ENCODE results near the gene PTGFRN.

The PTGFRN gene

DNA sequence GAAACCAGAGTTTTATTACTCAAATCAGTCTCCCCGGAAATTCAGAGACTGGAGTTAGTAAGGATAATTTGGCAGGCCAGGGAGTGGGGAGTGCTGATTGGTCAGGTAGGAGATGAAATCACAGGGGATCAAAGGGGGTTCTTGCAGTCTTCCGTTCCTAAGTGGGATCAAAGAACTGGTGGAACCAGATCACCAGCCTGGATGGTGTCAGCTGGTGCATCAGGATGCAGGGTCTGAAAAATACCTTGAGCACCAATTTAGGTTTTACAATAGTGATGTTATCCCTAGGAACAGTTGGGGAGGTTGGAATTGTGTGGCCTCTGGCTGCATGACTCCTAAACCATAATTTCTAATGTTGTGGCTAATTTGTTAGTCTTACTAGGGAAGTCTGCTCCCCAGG lies 90.4 kb downstream of the PTGFRN start:
- DNase-seq (ENCODE audit: low read depth), result no peak

DNA sequence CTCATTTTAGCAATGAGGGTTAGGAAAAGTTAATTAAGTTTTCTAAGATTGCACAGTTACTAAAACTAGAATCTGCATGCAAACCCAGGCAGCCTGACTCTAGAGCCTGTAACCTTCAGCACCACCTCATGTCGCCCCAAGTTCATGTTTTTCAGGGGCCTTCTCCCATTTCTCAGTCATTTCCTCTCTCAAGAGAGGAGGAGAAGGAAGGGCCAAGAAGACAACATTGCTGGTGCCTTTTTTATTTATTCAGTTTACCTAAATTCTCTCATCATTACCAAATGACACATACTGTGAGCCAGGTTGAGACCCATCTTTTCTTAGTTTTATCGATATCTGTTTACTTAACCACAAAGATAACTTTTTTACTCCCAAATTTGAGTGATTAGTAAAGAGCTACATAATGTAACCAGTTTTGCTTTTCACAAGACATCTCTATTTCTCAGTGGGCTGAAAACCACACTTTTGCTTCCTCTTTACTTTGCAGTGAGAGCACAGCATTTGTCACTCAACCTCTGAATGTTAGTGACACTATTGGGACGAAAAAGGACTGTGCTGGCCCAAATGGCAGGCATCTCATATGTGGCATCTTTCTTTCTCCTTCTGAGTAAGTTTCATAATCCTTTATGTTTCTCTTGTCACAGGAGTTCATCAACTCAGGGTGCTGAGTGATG lies 91.7 kb downstream of the PTGFRN start, which contains the start of gene CD101:
CD101 (plus strand) TSS at position 507 of the 674 bp plus-strand sequence; CDS start at position 565, 58 bp downstream.
- no peak for DNase-seq (ENCODE audit: low read depth)

DNA sequence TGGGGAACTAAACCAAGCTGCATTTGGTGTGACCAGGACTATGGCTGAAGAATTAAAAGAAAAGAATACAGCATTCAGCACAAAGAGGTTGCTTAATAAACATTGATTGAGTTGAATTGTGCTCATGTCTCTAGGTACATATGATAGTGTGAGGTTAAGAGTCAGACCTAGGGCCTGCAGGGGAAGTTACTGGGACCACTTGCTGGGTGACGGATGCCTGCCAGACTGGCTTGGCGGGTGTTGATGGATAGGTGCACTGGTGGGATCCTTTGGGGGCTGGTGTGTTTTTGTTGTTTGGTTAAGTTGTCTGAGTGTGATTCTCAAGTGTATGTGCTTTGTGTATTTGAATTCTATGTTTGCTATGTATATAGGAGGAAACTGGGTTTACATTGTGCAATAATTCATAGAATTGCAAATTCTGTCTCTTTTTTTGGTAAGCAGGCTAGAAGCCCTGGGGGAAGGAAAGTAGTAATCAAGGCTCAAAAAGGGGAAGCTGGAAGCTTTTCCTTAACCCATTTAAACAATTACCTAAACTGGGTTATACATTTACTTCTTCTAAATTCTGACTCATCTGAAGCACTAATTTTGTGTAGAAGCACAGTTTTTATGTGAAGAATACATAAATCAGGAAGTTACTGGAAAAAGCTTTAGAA lies 93.6 kb downstream of the PTGFRN start:
- DNase-seq (ENCODE audit: low read depth), result no peak

DNA sequence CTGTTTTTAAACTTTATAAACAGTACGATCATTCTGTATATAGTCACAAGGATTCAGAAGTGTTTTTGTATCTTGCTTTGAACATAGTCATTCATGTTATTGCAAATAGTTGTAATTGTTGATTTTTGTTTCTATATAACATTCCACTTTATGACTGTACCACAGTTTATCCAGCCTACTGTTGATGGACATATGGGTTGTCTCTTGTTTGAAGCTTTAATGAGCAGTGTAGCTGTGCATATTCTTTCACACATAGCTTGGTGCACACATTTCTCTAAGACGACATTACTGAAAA lies 98.0 kb downstream of the PTGFRN start:
- no peak for DNase-seq (ENCODE audit: low read depth)

DNA sequence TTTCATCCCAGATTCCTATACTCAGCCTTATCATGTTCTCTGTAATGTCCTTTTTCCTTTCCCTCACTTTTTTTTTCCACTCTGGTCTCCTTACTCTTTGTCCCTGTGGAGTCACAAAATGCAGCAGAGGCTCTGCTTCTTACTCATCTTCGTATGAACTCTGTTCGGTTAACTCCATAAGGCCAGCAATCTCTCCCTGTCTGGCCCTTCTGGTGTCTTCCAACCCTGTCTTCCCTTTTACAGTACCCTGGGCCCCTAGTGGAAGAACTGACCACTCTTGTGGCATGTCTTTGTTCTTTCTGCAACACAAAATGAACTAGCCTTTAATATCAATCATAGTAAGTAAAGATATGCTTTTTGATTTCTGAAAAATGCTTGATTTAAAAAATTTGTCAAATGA lies 98.9 kb downstream of the PTGFRN start:
- no peak for DNase-seq (ENCODE audit: low read depth)

DNA sequence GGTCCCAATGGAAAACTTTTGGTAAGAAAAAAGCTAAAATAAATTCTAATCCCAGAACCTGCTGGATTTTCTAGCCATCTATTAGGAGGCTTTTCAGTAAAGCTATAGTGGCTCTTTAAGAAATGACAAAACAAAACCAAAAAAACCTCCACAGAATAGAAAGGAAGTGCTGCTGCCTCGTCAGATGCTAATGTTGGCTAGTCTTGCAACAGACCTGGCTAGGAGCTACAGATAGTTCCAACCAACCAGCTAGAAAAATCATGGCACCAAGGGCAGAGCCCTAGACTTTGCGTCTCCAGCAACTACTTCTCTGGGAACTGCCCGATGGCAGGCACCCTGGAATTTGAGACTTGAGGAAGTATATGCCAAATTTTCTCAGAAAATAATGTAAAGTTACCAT lies 99.4 kb downstream of the PTGFRN start:
- DNase-seq (ENCODE audit: low read depth), result no peak

DNA sequence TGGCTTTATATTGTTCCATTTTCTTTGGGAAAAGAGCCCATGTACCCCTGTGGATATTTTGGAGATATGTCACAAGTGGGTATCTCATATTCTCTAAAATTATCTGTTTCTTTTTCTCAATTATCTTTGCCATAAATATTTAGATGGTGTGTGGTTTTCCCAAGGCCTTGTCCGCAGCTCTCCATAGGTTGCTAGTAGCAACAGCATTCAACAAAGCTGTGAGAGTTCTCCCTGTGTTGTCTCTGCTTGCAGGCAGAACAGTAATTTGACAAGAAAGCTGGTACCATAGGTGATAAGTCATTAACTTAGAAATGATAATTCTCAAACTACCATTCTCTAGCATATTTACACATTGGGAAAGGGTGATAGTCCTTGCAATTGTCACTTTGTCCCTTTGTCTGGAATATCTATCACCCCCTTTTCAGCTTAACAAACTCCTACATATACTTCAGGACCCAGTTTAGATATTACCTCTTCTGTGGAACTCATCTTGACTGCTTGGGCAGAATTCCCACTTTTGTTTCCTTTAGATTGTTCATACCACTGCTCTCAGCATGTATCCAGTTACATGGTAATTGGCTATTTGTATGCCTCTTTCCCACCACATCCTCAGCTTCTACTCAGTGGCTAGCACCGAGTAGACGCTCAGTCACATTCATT lies 100.7 kb downstream of the PTGFRN start:
- no peak for DNase-seq (ENCODE audit: low read depth)

DNA sequence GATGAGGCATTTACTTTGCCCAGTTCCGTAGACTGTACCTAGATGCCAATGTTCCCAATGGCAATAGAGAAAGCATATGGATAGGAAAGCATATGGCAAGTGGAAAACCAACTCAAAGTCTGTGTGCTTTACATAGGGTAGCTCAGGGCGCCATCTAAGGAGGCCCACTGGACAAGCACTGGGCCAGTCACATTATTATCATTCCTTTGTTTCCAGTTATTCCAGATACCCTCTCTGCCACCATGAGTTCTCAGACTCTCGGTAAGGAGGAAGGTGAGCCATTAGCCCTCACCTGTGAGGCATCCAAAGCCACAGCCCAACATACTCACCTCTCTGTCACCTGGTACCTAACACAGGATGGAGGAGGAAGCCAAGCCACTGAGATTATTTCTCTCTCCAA lies 101.6 kb downstream of the PTGFRN start:
- no peak for DNase-seq (ENCODE audit: low read depth)

DNA sequence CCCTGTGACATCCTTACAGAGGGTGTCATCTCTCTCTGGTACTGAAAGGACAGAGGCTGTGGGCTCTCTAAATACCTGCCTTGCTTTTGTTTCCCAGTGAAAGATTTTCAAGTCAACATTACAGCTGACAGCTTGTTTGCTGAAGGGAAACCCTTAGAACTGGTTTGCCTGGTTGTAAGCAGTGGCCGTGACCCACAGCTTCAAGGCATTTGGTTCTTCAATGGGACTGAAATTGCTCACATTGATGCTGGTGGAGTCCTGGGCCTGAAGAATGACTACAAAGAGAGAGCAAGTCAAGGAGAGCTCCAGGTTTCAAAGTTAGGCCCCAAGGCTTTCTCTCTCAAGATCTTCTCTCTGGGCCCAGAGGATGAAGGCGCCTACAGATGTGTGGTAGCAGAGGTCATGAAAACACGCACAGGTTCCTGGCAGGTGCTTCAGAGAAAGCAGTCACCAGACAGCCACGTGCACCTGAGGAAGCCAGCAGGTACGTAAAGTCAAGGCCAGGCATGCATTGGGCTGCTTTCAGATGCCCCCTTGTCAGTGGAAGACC lies 103.7 kb downstream of the PTGFRN start:
- DNase-seq (ENCODE audit: low read depth), result no peak

DNA sequence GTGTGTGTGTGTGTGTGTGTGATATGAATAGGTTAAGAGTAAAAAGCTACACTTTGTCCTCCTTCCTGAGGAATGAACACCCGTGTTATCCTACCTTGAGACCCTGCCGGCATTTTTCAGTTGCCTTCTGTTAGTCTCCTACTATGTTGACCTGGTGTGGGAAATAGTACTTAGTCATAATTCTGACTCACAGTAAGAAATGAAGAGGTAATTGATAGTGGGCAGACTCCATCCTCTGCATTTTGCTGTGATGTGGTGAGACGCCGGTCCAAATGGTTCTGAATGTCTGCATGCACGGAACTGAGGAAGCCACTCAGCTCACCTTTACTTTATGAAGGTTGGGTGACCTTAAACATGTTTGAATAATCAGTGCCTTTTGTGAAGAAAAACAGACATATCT lies 104.5 kb downstream of the PTGFRN start:
- DNase-seq (ENCODE audit: low read depth), result no peak

DNA sequence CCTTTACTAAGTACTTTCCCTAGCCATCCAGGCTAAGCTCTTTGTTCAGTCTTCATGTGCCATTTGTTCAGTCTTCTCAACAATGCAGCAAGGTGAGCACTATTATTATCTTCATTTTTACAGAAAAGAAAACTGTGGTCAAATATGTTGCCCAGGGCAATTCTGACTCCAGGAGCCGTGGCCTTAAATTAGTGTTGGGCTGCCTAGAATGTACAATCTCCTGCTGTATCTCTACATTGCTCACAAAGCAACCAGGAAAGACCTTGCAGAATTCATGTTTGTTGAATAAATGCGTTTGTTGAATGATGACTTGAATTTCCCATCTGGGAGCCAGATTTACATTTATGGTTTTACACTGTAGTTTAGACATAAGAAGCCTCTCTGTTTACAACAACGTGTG lies 106.0 kb downstream of the PTGFRN start:
- DNase-seq (ENCODE audit: low read depth), result no peak

DNA sequence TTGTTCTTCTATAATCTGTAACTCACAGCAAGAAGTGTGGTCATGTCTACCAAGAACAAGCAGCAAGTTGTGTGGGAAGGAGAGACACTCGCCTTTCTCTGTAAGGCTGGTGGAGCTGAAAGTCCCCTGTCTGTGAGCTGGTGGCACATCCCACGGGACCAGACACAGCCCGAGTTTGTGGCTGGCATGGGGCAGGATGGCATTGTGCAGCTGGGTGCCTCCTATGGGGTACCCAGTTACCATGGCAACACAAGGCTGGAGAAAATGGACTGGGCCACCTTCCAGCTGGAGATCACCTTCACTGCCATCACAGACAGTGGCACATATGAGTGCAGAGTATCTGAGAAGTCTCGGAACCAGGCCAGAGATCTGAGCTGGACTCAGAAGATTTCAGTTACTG lies 107.3 kb downstream of the PTGFRN start:
- DNase-seq (ENCODE audit: low read depth), result no peak

DNA sequence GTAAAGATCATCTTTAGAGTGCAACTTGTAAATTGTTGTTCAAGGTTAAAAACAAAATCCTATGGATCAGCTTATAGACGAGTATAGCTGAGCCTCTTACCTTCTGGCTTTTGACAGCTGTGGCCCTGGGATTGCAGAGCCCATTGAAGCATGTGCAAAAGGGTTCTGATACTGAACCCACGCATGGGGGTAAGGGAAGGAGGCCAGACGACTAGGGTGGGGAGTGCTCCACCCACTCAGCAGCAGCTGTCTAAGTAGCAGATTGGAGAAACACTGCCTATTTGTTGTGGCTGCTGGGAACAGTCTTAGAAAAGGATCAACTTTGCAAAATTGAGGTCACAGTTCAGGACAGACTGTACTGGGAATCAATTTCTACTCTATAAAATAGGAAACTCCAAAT lies 107.9 kb downstream of the PTGFRN start:
- DNase-seq (ENCODE audit: low read depth), result no peak

DNA sequence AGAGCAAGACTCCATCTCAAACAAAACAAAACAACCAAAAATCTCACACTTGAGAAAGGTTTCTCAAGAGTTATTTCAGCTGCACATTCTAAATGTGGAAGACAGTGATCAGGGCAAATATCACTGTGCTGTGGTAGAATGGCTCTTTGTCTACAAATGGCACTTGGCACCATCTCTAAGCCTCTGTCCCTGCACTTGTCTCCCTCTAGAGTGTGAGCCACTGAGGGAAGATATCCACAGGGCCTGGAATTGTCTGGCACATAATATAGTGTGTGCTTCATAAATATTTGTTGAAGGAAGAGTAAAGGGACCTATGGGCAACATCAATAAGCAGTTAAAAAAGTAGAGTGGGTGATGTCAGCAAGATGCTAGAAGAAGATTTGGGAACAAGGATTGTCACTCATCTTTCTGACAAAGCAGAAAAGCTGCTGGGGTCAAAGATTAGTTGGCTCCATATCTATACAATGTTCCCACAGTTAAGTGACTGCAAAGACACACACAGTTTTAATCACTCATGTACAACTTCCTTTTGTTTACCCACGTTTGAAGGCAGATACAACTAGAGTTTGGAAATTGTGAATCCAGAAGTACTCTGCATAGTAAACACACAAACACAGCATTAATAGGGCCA lies 110.9 kb downstream of the PTGFRN start:
- no peak for DNase-seq (ENCODE audit: low read depth)

DNA sequence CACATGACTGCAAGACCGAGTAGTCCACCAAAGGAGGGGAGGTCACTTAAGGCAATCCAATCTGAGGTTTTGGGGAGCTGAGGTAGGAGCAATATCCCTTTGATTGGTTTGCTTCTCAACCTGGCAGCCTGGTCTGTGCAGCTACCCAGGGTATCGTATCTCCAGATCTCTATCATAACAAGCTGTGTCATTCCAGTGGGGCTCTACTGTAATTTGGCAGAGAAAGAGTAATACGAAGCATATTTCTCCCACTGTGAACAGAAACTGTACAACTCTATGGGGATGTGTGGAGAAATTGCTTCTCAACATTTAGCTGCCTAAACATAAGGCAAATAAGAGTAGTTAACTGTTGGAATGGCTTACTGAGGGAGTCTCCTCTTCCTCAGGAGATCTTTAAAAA lies 112.4 kb downstream of the PTGFRN start:
- DNase-seq (ENCODE audit: low read depth), result no peak

DNA sequence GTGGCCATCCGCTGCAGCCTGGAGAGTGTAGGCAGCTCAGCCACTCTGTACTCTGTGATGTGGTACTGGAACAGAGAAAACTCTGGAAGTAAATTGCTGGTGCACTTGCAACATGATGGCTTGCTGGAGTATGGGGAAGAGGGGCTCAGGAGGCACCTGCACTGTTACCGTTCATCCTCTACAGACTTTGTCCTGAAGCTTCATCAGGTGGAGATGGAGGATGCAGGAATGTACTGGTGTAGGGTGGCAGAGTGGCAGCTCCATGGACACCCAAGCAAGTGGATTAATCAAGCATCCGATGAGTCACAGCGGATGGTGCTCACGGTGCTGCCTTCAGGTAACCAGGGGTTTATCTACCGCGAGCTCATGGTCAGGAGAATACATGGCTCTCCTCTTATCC lies 115.9 kb downstream of the PTGFRN start:
- no peak for DNase-seq (ENCODE audit: low read depth)

DNA sequence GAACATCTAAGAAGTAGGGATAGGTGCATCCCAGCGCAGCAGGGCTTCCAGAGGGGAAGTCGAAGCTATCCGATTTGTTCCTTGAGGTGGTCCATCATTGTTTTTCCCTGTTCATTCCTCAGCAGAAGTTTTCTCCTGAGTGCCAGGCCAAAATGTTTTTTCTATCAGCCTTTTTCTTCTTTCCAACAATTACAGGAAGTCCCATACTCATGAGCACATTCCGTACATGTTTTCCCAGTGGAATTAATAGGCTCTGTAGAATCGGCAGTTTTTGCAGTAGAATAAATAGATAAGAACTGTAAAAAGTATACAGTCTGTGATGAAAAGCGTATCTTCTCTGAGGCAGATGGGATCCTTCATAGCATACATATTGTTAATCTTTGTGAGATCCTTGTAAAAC lies 116.6 kb downstream of the PTGFRN start:
- DNase-seq (ENCODE audit: low read depth), result no peak

DNA sequence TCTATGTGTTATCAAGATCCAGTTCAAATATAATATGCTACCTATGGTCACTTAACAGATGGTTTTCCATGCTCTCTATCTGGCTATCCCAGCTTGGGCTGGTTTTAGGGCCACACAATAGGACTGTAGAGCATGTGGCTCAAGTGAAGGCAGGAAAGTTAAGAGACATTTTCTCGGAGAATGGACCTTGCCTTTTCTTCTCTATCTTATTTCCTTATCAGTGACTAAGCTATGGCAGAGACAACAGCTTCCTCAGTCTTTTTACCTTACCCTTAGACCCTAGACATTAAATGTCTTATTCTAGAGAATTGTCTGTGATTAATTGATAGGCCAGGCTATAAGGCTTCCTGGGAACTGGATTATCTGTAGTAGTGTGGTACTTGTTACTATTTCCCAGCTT lies 120.0 kb downstream of the PTGFRN start:
- no peak for DNase-seq (ENCODE audit: low read depth)

DNA sequence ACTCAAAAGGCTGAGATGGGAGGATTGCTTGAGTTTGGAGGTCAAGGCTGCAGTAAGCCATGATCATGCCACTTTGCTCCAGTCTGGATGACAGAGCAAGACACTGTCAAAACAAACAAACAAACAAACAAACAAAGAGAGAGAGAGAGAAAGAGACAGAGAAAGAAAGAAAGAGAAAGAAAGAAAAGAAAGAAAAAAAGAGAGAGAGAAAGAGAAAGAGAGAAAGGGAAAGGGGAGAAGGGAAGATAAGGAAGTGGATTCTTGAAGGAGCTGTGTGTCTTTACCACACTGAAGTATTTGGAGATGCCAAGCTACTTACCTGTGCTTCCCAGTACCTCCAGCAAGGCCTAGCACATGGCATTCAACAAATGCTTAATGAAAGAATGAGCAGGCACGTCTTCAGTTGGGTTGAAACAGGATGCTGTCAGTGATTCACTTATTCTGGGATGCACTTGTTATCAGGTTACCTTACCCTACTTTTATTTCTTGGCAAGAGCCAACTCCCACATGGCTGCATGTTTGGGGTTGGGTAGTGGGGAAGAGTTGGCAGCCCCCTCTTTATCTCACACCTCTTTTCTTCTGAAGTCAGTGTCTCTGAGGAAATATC lies 120.7 kb downstream of the PTGFRN start:
- no peak for DNase-seq (ENCODE audit: low read depth)

DNA sequence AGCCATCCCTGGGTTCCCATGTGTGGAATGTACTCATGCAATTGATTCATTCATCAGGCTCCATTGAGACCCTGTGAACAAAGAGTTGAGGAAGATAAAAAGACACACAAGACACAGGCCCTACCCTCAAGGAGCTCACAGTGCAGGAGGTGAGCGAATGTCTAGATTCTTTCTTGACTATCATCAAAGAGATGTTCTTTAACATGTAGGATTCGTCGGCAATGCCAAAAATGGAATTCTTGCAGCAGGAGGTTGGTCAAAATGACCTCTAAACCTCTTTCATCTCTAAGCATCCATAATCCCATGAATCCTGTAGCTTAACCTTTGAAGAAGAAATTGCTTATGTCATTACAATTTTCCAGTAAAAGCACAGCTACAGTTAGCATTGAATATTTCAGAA lies 122.5 kb downstream of the PTGFRN start:
- no peak for DNase-seq (ENCODE audit: low read depth)

DNA sequence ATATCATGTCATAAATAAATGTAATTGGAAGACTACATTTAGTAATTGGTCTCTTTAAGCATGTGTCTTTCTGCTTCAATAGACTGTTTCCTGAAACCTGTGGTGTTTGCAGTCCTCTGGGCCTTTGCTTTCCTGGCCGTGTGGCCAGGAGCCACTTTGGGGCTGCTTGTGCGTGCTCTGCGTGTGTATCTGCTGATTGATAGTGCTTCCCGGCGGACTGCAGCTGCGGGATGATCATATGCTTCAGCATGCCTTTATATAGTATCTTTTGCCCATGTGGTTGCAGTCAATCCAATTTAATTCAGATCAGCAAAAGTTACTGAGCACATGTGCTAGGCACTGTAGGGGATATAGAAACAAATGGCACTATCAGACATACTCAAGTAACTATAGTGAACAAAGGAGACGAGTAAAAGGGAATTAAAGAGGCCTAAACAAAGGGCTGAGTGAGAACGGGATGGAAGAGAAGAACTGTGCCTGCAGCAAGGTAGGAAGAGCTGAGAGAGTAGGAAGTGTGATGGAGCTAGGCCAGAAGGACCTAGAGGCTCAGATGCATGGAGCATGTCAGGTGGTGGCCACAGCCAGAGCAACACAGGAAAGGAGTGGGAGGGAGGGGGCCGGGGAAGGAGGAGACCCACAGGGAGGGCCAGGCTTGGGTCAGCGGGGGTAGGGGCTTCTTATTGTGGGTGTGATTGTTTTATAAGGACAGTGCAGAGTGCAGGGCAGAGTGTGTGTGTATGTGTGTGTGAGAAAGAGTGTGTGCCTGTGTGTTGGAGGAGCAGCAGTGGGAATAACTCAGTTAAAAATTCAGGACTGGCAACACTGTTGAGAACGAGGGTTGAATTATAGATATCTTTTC lies 123.2 kb downstream of the PTGFRN start:
- no peak for DNase-seq (ENCODE audit: low read depth)

DNA sequence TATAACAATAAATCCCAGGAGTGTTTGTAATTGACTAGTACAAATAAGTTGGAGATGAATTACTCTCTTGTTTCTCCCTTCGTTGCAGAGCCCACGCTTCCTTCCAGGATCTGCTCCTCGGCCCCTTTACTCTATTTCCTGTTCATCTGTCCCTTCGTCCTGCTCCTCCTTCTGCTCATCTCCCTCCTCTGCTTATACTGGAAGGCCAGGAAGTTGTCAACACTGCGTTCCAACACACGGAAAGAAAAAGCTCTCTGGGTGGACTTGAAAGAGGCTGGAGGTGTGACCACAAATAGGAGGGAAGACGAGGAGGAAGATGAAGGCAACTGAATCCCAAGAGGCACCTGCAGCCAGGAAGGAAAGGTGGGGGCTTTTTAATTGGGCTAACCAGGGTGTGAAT lies 124.1 kb downstream of the PTGFRN start:
- no peak for DNase-seq (ENCODE audit: low read depth)
